ENCODE measurements around the gene GOPC.
"Not testable (repeated sequence)": the region's sequence is repeated elsewhere in the genome, so short reads cannot be mapped to it uniquely, and the experiment has no call there.

The GOPC gene

GRCh38 chr6:117602151-117602898 lies at the start of gene GOPC:
GOPC (minus strand) TSS chr6:117602511; CDS start chr6:117602288, 223 bp downstream.
- Histone ChIP-seq H3K4me1 (ENCODE audit: control insufficient read depth, insufficient read depth, low read length) (peaks cover 3% of the 10 kb centered on the region), H3K27me3 (ENCODE audit: control insufficient read depth, insufficient read depth, low read length) (no peaks in the 10 kb centered on the region)

GRCh38 chr6:117651984-117652383 lies 49.7 kb upstream of the GOPC start:
- H3K4me1 ChIP-seq (ENCODE audit: control insufficient read depth, insufficient read depth, low read length); H3K27me3 ChIP-seq (ENCODE audit: control insufficient read depth, insufficient read depth, low read length); H3K4me3 ChIP-seq (ENCODE audit: low read depth, low read length); H3K36me3 ChIP-seq (ENCODE audit: control insufficient read depth, insufficient read depth, low read length); H3K9ac ChIP-seq (ENCODE audit: low read depth, low read length); H3K9me3 ChIP-seq (ENCODE audit: control insufficient read depth, insufficient read depth, low read length): not testable (repeated sequence)

More at GRCh38 chr6:117602151-117602898, at the start of gene GOPC:
- Histone ChIP-seq H3K9ac (ENCODE audit: low read depth, low read length) (peak within 1 kb of the TSS; percentile 76), H3K9me3 (ENCODE audit: control insufficient read depth, insufficient read depth, low read length) (no peaks in the 10 kb centered on the region), H3K4me3 (ENCODE audit: low read depth, low read length) (peak within 1 kb of the TSS; percentile 93), H3K36me3 (ENCODE audit: control insufficient read depth, insufficient read depth, low read length) (no peaks in the 10 kb centered on the region)

DNA sequence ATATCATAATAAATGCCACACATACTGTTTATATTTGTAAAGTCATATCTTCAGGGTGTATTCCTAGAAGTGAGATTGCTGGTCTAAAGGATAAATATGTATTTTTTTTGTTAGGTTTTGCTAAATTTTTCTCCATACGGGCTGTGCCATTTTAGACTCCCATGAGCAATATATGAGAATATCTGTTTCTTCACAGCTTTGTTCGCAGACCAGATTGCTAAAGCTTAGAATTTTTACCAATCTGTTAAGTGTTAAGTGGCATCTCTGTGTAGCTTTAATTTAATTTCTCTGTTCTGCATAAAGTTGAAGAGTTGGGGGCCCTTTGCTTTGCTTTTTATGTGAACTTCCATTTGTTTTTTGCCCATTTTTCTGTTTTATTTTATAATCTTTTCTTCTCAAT lies 40.7 kb upstream of the GOPC start:
- Histone ChIP-seq H3K9ac (ENCODE audit: low read depth, low read length) (no peak overlapping the region), H3K9me3 (ENCODE audit: control insufficient read depth, insufficient read depth, low read length) (no peaks in the 10 kb centered on the region), H3K27me3 (ENCODE audit: control insufficient read depth, insufficient read depth, low read length) (no peaks in the 10 kb centered on the region), H3K36me3 (ENCODE audit: control insufficient read depth, insufficient read depth, low read length) (no peaks in the 10 kb centered on the region), H3K4me1 (ENCODE audit: control insufficient read depth, insufficient read depth, low read length) (no peaks in the 10 kb centered on the region), H3K4me3 (ENCODE audit: low read depth, low read length) (no peak overlapping the region)

GRCh38 chr6:117637770-117638169 lies 35.5 kb upstream of the GOPC start:
- no peaks in the 10 kb centered on the region for H3K36me3 ChIP-seq (ENCODE audit: control insufficient read depth, insufficient read depth, low read length)
- no peaks in the 10 kb centered on the region for H3K27me3 ChIP-seq (ENCODE audit: control insufficient read depth, insufficient read depth, low read length)
- no peaks in the 10 kb centered on the region for H3K4me1 ChIP-seq (ENCODE audit: control insufficient read depth, insufficient read depth, low read length)
- no peak overlapping the region for H3K4me3 ChIP-seq (ENCODE audit: low read depth, low read length)
- no peaks in the 10 kb centered on the region for H3K9me3 ChIP-seq (ENCODE audit: control insufficient read depth, insufficient read depth, low read length)
- H3K9ac ChIP-seq (ENCODE audit: low read depth, low read length) = no peak overlapping the region

GRCh38 chr6:117629119-117629660 lies 26.9 kb upstream of the GOPC start:
- Histone ChIP-seq H3K36me3 (ENCODE audit: control insufficient read depth, insufficient read depth, low read length) (no peaks in the 10 kb centered on the region), H3K9me3 (ENCODE audit: control insufficient read depth, insufficient read depth, low read length) (peaks cover 3% of the 10 kb centered on the region), H3K4me3 (ENCODE audit: low read depth, low read length) (no peak overlapping the region), H3K4me1 (ENCODE audit: control insufficient read depth, insufficient read depth, low read length) (no peaks in the 10 kb centered on the region), H3K27me3 (ENCODE audit: control insufficient read depth, insufficient read depth, low read length) (no peaks in the 10 kb centered on the region), H3K9ac (ENCODE audit: low read depth, low read length) (no peak overlapping the region)

DNA sequence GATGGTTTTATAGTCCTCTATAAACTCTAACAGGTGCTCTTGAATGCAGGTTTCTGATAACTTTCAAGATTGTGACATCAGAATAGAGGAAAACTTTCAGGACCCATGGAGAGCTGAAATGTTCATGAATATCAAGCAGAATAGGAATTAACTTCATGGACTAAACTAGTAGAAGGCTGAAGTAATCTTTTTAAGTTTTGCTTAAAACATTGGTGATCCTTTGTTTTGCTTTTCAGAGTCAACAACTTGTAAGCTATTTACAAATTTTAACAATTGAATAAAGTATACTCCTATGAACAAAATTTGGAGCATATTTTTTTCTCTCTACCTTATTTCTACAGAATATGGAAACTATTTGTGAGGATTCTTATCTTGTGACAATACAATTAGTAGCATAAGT lies 25.2 kb upstream of the GOPC start:
- Histone ChIP-seq H3K9me3 (ENCODE audit: control insufficient read depth, insufficient read depth, low read length) (peaks cover 3% of the 10 kb centered on the region), H3K27me3 (ENCODE audit: control insufficient read depth, insufficient read depth, low read length) (no peaks in the 10 kb centered on the region)

DNA sequence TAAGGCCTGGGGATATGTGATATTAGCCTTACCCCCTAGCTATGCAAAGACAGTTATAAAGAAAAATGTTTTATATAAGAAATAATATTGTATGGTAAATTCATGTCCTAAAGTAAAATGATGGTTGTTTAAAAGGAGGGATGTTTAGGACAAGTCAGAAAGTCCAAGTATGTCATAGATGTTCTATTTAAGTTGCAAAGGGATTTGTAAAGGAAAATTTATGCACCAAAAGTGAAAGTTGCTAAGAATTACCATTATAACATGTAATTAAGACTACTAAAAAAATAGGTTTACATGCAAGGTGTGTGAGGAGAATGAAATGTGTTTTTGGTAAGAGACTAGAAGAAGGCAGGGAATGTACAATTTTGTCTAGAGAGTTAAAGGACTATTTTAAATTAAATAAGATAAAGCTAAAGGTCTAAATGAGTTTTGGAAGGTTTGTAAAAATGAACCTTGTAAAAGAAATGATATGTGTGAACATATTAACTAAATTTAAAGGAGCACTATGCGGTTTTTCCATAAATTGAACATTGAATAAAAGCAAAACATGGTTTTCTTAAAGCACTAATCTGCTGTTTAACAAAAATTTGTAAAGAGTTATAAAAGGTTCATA lies 22.7 kb upstream of the GOPC start:
- Histone ChIP-seq H3K9ac (ENCODE audit: low read depth, low read length) (no peak overlapping the region), H3K4me1 (ENCODE audit: control insufficient read depth, insufficient read depth, low read length) (no peaks in the 10 kb centered on the region), H3K27me3 (ENCODE audit: control insufficient read depth, insufficient read depth, low read length) (no peaks in the 10 kb centered on the region), H3K36me3 (ENCODE audit: control insufficient read depth, insufficient read depth, low read length) (no peaks in the 10 kb centered on the region), H3K9me3 (ENCODE audit: control insufficient read depth, insufficient read depth, low read length) (peaks cover 3% of the 10 kb centered on the region), H3K4me3 (ENCODE audit: low read depth, low read length) (no peak overlapping the region)

More for the DNA sequence above, 25.2 kb upstream of the GOPC start:
- Histone ChIP-seq H3K4me1 (ENCODE audit: control insufficient read depth, insufficient read depth, low read length) (no peaks in the 10 kb centered on the region), H3K36me3 (ENCODE audit: control insufficient read depth, insufficient read depth, low read length) (no peaks in the 10 kb centered on the region), H3K9ac (ENCODE audit: low read depth, low read length) (no peak overlapping the region), H3K4me3 (ENCODE audit: low read depth, low read length) (no peak overlapping the region)

DNA sequence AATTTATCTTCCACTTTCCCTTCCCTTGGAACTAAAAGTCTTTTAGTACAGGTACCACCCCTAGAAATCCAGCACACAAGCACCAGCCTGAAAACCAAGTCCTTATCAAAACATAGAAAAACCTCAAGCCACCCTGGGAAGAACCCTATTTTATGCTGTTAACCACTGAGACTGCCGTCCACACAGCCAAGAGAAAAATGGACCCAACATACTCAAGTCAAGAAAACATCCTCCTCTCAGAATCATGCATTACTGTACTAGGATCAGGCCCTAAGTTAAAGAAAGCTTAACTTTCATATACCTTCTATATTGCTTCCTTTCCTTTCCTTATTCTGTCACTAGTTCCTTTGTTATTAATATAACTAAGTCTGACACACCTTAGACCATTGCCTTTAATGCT lies 16.9 kb upstream of the GOPC start:
- H3K4me3 ChIP-seq (ENCODE audit: low read depth, low read length) = no peak overlapping the region
- no peak overlapping the region for H3K9ac ChIP-seq (ENCODE audit: low read depth, low read length)
- no peaks in the 10 kb centered on the region for H3K36me3 ChIP-seq (ENCODE audit: control insufficient read depth, insufficient read depth, low read length)
- H3K27me3 ChIP-seq (ENCODE audit: control insufficient read depth, insufficient read depth, low read length) = no peaks in the 10 kb centered on the region
- peaks cover 15% of the 10 kb centered on the region for H3K4me1 ChIP-seq (ENCODE audit: control insufficient read depth, insufficient read depth, low read length)
- H3K9me3 ChIP-seq (ENCODE audit: control insufficient read depth, insufficient read depth, low read length) = no peaks in the 10 kb centered on the region

- Histone ChIP-seq H3K36me3 (ENCODE audit: control insufficient read depth, insufficient read depth, low read length) (no peaks in the 10 kb centered on the region), H3K9ac (ENCODE audit: low read depth, low read length) (peak overlapping the region; percentile 17), H3K9me3 (ENCODE audit: control insufficient read depth, insufficient read depth, low read length) (no peaks in the 10 kb centered on the region), H3K4me1 (ENCODE audit: control insufficient read depth, insufficient read depth, low read length) (peaks cover 20% of the 10 kb centered on the region), H3K27me3 (ENCODE audit: control insufficient read depth, insufficient read depth, low read length) (no peaks in the 10 kb centered on the region), H3K4me3 (ENCODE audit: low read depth, low read length) (no peak overlapping the region)
Measured at GRCh38 chr6:117617210-117618035, 15.1 kb upstream of the GOPC start.

DNA sequence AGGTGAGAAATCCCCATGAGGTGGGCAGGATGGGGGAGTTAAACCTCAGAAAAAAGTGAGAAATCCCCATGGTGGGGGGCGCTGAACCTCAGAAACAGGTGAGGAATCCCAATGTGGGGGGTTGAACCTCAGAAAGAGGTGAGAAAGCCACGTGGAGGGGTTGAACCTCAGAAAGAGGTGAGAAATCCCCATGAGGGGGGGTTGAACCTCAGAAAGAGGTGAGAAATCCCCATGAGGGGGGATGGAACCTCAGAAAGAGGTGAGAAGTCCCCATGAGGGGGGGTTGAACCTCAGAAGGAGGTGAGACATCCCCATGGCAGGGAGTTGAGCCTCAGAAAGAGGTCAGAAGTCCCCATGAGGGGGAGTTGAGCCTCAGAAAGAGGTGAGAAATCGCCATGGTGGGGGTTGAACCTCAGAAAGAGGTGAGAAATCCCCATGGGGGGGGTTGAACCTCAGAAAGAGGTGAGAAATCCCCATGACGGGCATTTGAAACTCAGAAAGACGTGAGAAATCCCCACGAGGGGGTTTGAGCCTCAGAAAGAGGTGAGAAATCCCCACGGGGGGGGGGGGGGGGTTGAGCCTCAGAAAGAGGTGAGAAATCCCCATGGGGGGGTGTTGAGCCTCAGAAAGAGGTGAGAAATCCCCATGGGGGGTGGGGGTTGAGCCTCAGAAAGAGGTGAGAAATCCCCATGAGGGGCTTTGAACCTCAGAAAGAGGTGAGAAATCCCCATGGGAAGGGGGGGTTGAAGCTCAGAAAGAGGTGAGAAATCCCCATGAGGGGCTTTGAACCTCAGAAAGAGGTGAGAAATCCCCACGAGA lies 14.3 kb upstream of the GOPC start:
- no peak overlapping the region for H3K9ac ChIP-seq (ENCODE audit: low read depth, low read length)
- peaks cover 20% of the 10 kb centered on the region for H3K4me1 ChIP-seq (ENCODE audit: control insufficient read depth, insufficient read depth, low read length)
- no peaks in the 10 kb centered on the region for H3K27me3 ChIP-seq (ENCODE audit: control insufficient read depth, insufficient read depth, low read length)
- peak overlapping the region; percentile 20 for H3K4me3 ChIP-seq (ENCODE audit: low read depth, low read length)
- H3K36me3 ChIP-seq (ENCODE audit: control insufficient read depth, insufficient read depth, low read length) = no peaks in the 10 kb centered on the region
- no peaks in the 10 kb centered on the region for H3K9me3 ChIP-seq (ENCODE audit: control insufficient read depth, insufficient read depth, low read length)
